ENCODE results near the gene TRABD. TPM values are rescaled to one million over a fixed set of nuclear protein-coding genes. Genes with fewer than 3 reads are reported as not detected.

The TRABD gene
- total and polyA plus RNA-seq, 11 donors, result 14.3 to 32.9 (median 18.0) TPM

- intact Hi-C loops (cut with DNase I), result loop anchor here in 2 of 10 donors (10.0 kb wide), 2 partner anchors 248 to 258 kb away; no protein-coding TSS in a partner anchor
Observed at GRCh38 chr22:50182176-50183081, 3.3 kb upstream of the TRABD start.

GRCh38 chr22:50183141-50183971 is 2.4 kb upstream of the TRABD start:
- H3K36me3 ChIP-seq, result no peaks in the 10 kb centered on the region
- DNase-seq (peak in 2 of 5 donors; percentile 29 to 53), ATAC-seq (no peak)
- H3K4me3 ChIP-seq, result no peak overlapping the region
- peaks cover 3 to 45% (median 28%) of the 10 kb centered on the region in 12 donors for H3K4me1 ChIP-seq
- no peak for TF ChIP-seq CTCF (IDR thresholded peaks at IDR 0.05)
- peaks cover 0 to 17% (median 3%) of the 10 kb centered on the region in 9 donors for H3K27me3 ChIP-seq
- 80 to 86% (median 85%) methylated on average over 17 to 19 of the region's 19 CpGs for WGBS, 4 donors
- no peaks in the 10 kb centered on the region for H3K9me3 ChIP-seq
- peak overlapping the region in 8 of 12 donors; percentile 29 to 76 (median 53) for H3K27ac ChIP-seq
- intact Hi-C loops (cut with DNase I), result loop anchor here in 2 of 10 donors (10.0 kb wide), 2 partner anchors 249 to 259 kb away; no protein-coding TSS in a partner anchor

More at GRCh38 chr22:50182176-50183081, 3.3 kb upstream of the TRABD start:
- 71 to 84% (median 78%) methylated on average over 10 to 31 of the region's 31 CpGs for WGBS, 4 donors
- DNase-seq (peak in 2 of 5 donors; percentile 29 to 42), ATAC-seq (peak in 2 of 4 donors; percentile 1 to 46)
- TF ChIP-seq CTCF (IDR thresholded peaks at IDR 0.05) (no peak), POLR2A (IDR thresholded peaks at IDR 0.05) (no peak)
- H3K27ac ChIP-seq, result peak overlapping the region in 1 of 12 donors; percentile 9
- H3K4me3 ChIP-seq, result no peak overlapping the region
- no peaks in the 10 kb centered on the region for H3K36me3 ChIP-seq
- H3K27me3 ChIP-seq, result peaks cover 0 to 25% (median 9%) of the 10 kb centered on the region in 9 donors
- H3K9me3 ChIP-seq, result no peaks in the 10 kb centered on the region
- peaks cover 3 to 44% (median 28%) of the 10 kb centered on the region in 12 donors for H3K4me1 ChIP-seq

GRCh38 chr22:50184004-50184901 is 1.5 kb upstream of the TRABD start:
- ATAC-seq, result peak in 3 of 4 donors; percentile 38 to 65 (median 52)
- H3K4me3 ChIP-seq, result peak overlapping the region in 11 of 12 donors; percentile 47 to 79 (median 59)
- peak overlapping the region in 10 of 12 donors; percentile 28 to 76 (median 53) for H3K27ac ChIP-seq
- 43 to 53% (median 47%) methylated on average over 21 to 32 of the region's 32 CpGs for WGBS, 4 donors
- no peaks in the 10 kb centered on the region for H3K36me3 ChIP-seq
- no peaks in the 10 kb centered on the region for H3K9me3 ChIP-seq
- no peak for TF ChIP-seq POLR2A (IDR thresholded peaks at IDR 0.05)
- TF ChIP-seq CTCF (IDR thresholded peaks at IDR 0.05), result peak in 1 of 12 donors; percentile 9
- intact Hi-C loops (cut with DNase I), result loop anchor here in 2 of 10 donors (10.0 kb wide), 2 partner anchors 249 to 259 kb away; no protein-coding TSS in a partner anchor
- H3K4me1 ChIP-seq, result peaks cover 3 to 54% (median 36%) of the 10 kb centered on the region in 12 donors
- DNase-seq, result peak; percentile 76 to 89 (median 80)
- H3K27me3 ChIP-seq, result peaks cover 0 to 8% (median 0%) of the 10 kb centered on the region in 9 donors

Measured in heart left ventricle (tissue), 16 donors.